ENCODE data around the gene E2F8. TPM values are rescaled to one million over a fixed set of nuclear protein-coding genes. Genes with fewer than 3 reads are reported as not detected.

E2F8 gene
- total and polyA plus RNA-seq, 9 of the 15 experiments (the other 6 are each of a cell fraction or from before 2014, with no cell fraction given): 6.9 to 23.6 (median 12.1) TPM

DNA sequence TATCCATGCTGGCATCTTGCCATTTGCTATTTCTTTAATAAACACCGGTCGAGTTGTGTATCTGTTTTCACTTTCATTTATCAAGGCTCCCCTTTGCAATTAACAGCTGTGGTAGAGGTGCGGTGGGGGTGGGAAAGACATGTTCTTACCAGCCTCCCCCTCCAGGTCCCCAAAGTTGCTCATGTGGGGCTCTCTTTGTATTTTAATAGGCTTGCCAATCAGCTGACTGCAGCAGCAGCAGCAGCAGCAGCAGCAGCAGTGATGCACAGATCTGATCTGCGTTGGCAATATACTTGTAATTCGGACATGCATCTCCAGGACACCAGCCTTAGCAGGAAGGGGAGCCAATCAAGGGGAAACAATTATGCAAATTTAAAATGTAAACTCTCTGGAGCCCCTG, 40.3 kb upstream of the E2F8 start (continued):
- TF ChIP-seq, protein P1, sequence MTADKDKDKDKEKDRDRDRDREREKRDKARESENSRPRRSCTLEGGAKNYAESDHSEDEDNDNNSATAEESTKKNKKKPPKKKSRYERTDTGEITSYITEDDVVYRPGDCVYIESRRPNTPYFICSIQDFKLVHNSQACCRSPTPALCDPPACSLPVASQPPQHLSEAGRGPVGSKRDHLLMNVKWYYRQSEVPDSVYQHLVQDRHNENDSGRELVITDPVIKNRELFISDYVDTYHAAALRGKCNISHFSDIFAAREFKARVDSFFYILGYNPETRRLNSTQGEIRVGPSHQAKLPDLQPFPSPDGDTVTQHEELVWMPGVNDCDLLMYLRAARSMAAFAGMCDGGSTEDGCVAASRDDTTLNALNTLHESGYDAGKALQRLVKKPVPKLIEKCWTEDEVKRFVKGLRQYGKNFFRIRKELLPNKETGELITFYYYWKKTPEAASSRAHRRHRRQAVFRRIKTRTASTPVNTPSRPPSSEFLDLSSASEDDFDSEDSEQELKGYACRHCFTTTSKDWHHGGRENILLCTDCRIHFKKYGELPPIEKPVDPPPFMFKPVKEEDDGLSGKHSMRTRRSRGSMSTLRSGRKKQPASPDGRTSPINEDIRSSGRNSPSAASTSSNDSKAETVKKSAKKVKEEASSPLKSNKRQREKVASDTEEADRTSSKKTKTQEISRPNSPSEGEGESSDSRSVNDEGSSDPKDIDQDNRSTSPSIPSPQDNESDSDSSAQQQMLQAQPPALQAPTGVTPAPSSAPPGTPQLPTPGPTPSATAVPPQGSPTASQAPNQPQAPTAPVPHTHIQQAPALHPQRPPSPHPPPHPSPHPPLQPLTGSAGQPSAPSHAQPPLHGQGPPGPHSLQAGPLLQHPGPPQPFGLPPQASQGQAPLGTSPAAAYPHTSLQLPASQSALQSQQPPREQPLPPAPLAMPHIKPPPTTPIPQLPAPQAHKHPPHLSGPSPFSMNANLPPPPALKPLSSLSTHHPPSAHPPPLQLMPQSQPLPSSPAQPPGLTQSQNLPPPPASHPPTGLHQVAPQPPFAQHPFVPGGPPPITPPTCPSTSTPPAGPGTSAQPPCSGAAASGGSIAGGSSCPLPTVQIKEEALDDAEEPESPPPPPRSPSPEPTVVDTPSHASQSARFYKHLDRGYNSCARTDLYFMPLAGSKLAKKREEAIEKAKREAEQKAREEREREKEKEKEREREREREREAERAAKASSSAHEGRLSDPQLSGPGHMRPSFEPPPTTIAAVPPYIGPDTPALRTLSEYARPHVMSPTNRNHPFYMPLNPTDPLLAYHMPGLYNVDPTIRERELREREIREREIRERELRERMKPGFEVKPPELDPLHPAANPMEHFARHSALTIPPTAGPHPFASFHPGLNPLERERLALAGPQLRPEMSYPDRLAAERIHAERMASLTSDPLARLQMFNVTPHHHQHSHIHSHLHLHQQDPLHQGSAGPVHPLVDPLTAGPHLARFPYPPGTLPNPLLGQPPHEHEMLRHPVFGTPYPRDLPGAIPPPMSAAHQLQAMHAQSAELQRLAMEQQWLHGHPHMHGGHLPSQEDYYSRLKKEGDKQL (CRISPR knock-in tag; IDR thresholded peaks at IDR 0.05; ENCODE audit: borderline replicate concordance): no peak

DNA sequence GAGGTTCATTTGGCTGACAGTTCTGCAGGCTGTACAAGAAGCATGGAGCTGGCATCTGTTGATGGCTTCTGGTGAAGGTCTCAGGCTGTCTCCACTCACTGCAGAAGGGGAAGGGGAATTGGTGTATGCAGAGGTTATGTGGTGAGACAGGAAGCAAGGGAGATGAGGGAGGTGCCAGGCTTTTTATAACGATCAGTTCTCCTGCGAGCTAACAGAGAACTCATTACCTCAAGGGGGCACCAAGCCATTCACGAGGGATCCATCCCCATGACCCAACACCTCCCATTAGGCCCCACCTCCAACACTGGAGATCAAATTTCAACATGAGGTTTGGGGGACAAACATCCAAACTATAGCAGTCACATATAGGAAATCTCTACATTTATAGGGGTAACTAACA, 38.7 kb upstream of the E2F8 start:
- Histone ChIP-seq H4K20me1 (replicated peaks; ENCODE audit: control insufficient read depth, insufficient read depth, low read length) (no peaks in the 10 kb centered on the region; the same call in 1 of the 2 replicates), H3K79me2 (ENCODE audit: control insufficient read depth, insufficient read depth, low read length) (no peaks in the 10 kb centered on the region), H3K4me3 (no peak overlapping the region), H3K9ac (ENCODE audit: insufficient read depth in 1 of 2, low read depth in 2 of 2, low read length in 2 of 2) (no peak overlapping the region), H2AFZ (ENCODE audit: low read depth, low read length) (no peak overlapping the region), H3K9me3 (replicated peaks; ENCODE audit: control insufficient read depth, insufficient read depth, low read depth, low read length) (no peaks in the 10 kb centered on the region), H3K4me2 (ENCODE audit: insufficient read depth, low read length) (no peak overlapping the region), H3K27ac (ENCODE audit: extremely low read depth, low read depth, low read length) (no peak overlapping the region), H3K36me3 (ENCODE audit: control insufficient read depth, insufficient read depth, low read length) (no peaks in the 10 kb centered on the region), H3K4me1 (replicated peaks in 1 of 2; ENCODE audit: control insufficient read depth in 2 of 2, insufficient read depth in 2 of 2, low read length in 2 of 2) (no peaks in the 10 kb centered on the region), H3K9me1 (ENCODE audit: control insufficient read depth, insufficient read depth, low read length) (no peaks in the 10 kb centered on the region), H3K27me3 (ENCODE audit: control insufficient read depth in 2 of 2, insufficient read depth in 2 of 2, low read length in 2 of 2) (peaks cover 5 to 28% of the 10 kb centered on the region in 2 experiments; a peak in 3 of 5 replicates)
- in situ Hi-C loops (cut with MboI): no loop called here
- DNase-seq (ENCODE audit: extremely low read depth in 1 of 4, low spot score in 3 of 4) (peak in 1 of 4 experiments; percentile 17), ATAC-seq (peak; percentile 63; the same call in 2 of the 3 replicates), FAIRE-seq (no peak)
- intact Hi-C loops (cut with micrococcal nuclease): no loop called here
- ChIA-PET POLR2A (no interaction called here), CTCF (ENCODE audit: low intra/inter-chr PET ratio) (no interaction called here)
- 9% methylated on average over 3 of the region's 3 CpGs for WGBS (ENCODE audit: insufficient coverage, low coverage, missing lambda C conversion rate)
- no TSS peak for BruUV-seq (replicated peaks)
- TF ChIP-seq ZNF212 (CRISPR knock-in tag; IDR thresholded peaks at IDR 0.05) (no peak), ZNF165 (CRISPR knock-in tag; IDR thresholded peaks at IDR 0.05; ENCODE audit: borderline replicate concordance) (no peak), ZSCAN32 (CRISPR knock-in tag; IDR thresholded peaks at IDR 0.05) (no peak), HNRNPL (IDR thresholded peaks at IDR 0.05; ENCODE audit: low read depth, low read length) (no peak), BMI1 (IDR thresholded peaks at IDR 0.05; ENCODE audit: low read length) (no peak), JUNB (CRISPR knock-in tag; conservative IDR thresholded peaks at IDR 0.05) (no peak), ATF1 (CRISPR knock-in tag; IDR thresholded peaks at IDR 0.05) (no peak), ATF1 (tag; IDR thresholded peaks at IDR 0.05) (no peak), PCBP1 (IDR thresholded peaks at IDR 0.05; ENCODE audit: low read depth, low read length, poor library complexity, severe bottlenecking) (no peak), ZNF507 (tag; conservative IDR thresholded peaks at IDR 0.05) (no peak), GABPB2 (CRISPR knock-in tag; conservative IDR thresholded peaks at IDR 0.05) (no peak)
- TF ChIP-seq, protein P2, sequence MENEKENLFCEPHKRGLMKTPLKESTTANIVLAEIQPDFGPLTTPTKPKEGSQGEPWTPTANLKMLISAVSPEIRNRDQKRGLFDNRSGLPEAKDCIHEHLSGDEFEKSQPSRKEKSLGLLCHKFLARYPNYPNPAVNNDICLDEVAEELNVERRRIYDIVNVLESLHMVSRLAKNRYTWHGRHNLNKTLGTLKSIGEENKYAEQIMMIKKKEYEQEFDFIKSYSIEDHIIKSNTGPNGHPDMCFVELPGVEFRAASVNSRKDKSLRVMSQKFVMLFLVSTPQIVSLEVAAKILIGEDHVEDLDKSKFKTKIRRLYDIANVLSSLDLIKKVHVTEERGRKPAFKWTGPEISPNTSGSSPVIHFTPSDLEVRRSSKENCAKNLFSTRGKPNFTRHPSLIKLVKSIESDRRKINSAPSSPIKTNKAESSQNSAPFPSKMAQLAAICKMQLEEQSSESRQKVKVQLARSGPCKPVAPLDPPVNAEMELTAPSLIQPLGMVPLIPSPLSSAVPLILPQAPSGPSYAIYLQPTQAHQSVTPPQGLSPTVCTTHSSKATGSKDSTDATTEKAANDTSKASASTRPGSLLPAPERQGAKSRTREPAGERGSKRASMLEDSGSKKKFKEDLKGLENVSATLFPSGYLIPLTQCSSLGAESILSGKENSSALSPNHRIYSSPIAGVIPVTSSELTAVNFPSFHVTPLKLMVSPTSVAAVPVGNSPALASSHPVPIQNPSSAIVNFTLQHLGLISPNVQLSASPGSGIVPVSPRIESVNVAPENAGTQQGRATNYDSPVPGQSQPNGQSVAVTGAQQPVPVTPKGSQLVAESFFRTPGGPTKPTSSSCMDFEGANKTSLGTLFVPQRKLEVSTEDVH (IDR thresholded peaks at IDR 0.05; ENCODE audit: low read depth, partially characterized antibody): no peak

All from K562 (cell line).